GM23338 (cell line): ENCODE measurements around the gene CAPZB. TPM values are rescaled to one million over a fixed set of nuclear protein-coding genes. Genes with fewer than 3 reads are reported as not detected.

Experiments used
- ATAC-seq: fragments of 200-7000 bp; cut with Tn5 transposase; 3 replicates; pipeline ENCODE4 v1.9.1; 2020
- DNase-seq: peaks from one replicate; pipeline ENCODE4 v3.0.0-alpha.2; 2015; ENCODE audit warnings: low spot score
- H2AFZ ChIP-seq: fragments of 200-600 bp; sonication (generic); 2 replicates; pipeline ENCODE4 v1.8.0; 2016; ENCODE audit warnings: antibody characterized with exemption, mild to moderate bottlenecking, moderate library complexity
- H3F3A ChIP-seq: fragments of 200-600 bp; sonication (generic); replicated peaks from 2 replicates; pipeline ENCODE4 v1.8.0; 2017; ENCODE audit warnings: antibody characterized with exemption, mixed run types, low read depth
- H3K27ac ChIP-seq: fragments of 200-600 bp; sonication (generic); 2 replicates; pipeline ENCODE4 v1.6.1; 2016; ENCODE audit warnings: low read depth
- H3K27me3 ChIP-seq: fragments of 200-600 bp; sonication (generic); 2 replicates; pipeline ENCODE4 v1.8.0; 2016; ENCODE audit warnings: mild to moderate bottlenecking, mixed run types, moderate library complexity; ENCODE audit not compliant: insufficient read depth
- H3K36me3 ChIP-seq: fragments of 200-600 bp; sonication (generic); 2 replicates; pipeline ENCODE4 v1.8.0; 2016; ENCODE audit warnings: mild to moderate bottlenecking; ENCODE audit not compliant: insufficient read depth
- H3K4me1 ChIP-seq: fragments of 200-600 bp; sonication (generic); 2 replicates; pipeline ENCODE4 v1.8.0; 2016; ENCODE audit warnings: mild to moderate bottlenecking, moderate library complexity; ENCODE audit not compliant: insufficient read depth
- H3K4me2 ChIP-seq: fragments of 200-600 bp; sonication (generic); 2 replicates; pipeline ENCODE4 v1.7.1; 2017; ENCODE audit warnings: mixed run types
- H3K4me3 ChIP-seq: fragments of 200-600 bp; sonication (generic); 2 replicates; pipeline ENCODE4 v1.6.1; 2016; ENCODE audit warnings: mixed run types
- H3K79me2 ChIP-seq: fragments of 200-600 bp; sonication (generic); replicated peaks from 2 replicates; pipeline ENCODE4 v1.8.0; 2017; ENCODE audit warnings: mild to moderate bottlenecking; ENCODE audit not compliant: insufficient read depth
- H3K9me2 ChIP-seq: fragments of 200-600 bp; sonication (generic); 2 replicates; pipeline ENCODE4 v1.8.0; 2017; ENCODE audit not compliant: insufficient read depth
- H4K20me1 ChIP-seq: fragments of 200-600 bp; sonication (generic); replicated peaks from 2 replicates; pipeline ENCODE4 v1.8.0; 2017; ENCODE audit warnings: mild to moderate bottlenecking; ENCODE audit not compliant: insufficient read depth
- H3K27ac Mint-ChIP-seq: 2 replicates; pipeline ENCODE4 v1.8.0; 2020; ENCODE audit warnings: inconsistent platforms, mild to moderate bottlenecking, moderate library complexity, mixed read lengths
- H3K27me3 Mint-ChIP-seq: 3 replicates; pipeline ENCODE4 v1.8.0; 2022; ENCODE audit warnings: low read depth, mild to moderate bottlenecking, moderate library complexity, mixed read lengths, inconsistent platforms; ENCODE audit not compliant: insufficient read depth, poor library complexity
- H3K36me3 Mint-ChIP-seq: 3 replicates; pipeline ENCODE4 v1.8.0; 2021; ENCODE audit warnings: low read depth, mild to moderate bottlenecking, inconsistent platforms, moderate library complexity, mixed read lengths
- H3K4me1 Mint-ChIP-seq: 3 replicates; pipeline ENCODE4 v1.8.0; 2020; ENCODE audit warnings: mild to moderate bottlenecking, inconsistent platforms, mixed read lengths
- H3K4me3 Mint-ChIP-seq: 3 replicates; pipeline ENCODE4 v1.8.0; 2021; ENCODE audit warnings: moderate library complexity, mild to moderate bottlenecking, inconsistent platforms, mixed read lengths
- H3K9me3 Mint-ChIP-seq: 3 replicates; pipeline ENCODE4 v1.8.0; 2020; ENCODE audit warnings: moderate library complexity, mild to moderate bottlenecking, inconsistent platforms, mixed read lengths
- EZH2phosphoT487 ChIP-seq: fragments of 200-600 bp; sonication (generic); IDR thresholded peaks from one replicate; pipeline ENCODE4 v1.8.1; 2018; ENCODE audit warnings: antibody characterized with exemption; ENCODE audit not compliant: unreplicated experiment
- STAT1 ChIP-seq: IDR thresholded peaks from one replicate; pipeline ENCODE4 v1.6.1; 2016; ENCODE audit warnings: antibody characterized with exemption; ENCODE audit not compliant: unreplicated experiment
- polyA plus RNA-seq: library from polyadenylated mRNA; unstranded; fragments of >200 nt; fragmentation: Nextera tagmentation; extraction: Ambion mirVana; gene quantifications from 2 replicates; pipeline ENCODE4 v1.2.1, GENCODE V29; 2016
- total RNA-seq: library from RNA; depleted of rRNA; stranded (reverse); fragments of >200 nt; shearing (Covaris generic); gene quantifications from 2 replicates; pipeline ENCODE4 v1.2.3, GENCODE V29; 2014
- TF ChIP-seq, protein P1 (sequence below): fragments of 250-450 bp; sonication (Bioruptor Pico); IDR thresholded peaks from 2 replicates; pipeline ENCODE4 v1.5.0; 2020; ENCODE audit warnings: mild to moderate bottlenecking, moderate library complexity
- TF ChIP-seq, protein P2 (sequence below), 2 experiments: fragments of 200-600 bp in 1 of 2; sonication (generic) in 1 of 2; conservative IDR thresholded peaks; 2 replicates each; pipeline versions ENCODE4 v1.5.1 to v1.6.1; 2016 to 2017; ENCODE audit warnings: antibody characterized with exemption in 2 of 2, low read depth in 2 of 2, mild to moderate bottlenecking in 2 of 2, moderate library complexity in 1 of 2

CAPZB gene
- total and polyA plus RNA-seq, 2 experiments from 2014 or later = 195 to 348 TPM

DNA sequence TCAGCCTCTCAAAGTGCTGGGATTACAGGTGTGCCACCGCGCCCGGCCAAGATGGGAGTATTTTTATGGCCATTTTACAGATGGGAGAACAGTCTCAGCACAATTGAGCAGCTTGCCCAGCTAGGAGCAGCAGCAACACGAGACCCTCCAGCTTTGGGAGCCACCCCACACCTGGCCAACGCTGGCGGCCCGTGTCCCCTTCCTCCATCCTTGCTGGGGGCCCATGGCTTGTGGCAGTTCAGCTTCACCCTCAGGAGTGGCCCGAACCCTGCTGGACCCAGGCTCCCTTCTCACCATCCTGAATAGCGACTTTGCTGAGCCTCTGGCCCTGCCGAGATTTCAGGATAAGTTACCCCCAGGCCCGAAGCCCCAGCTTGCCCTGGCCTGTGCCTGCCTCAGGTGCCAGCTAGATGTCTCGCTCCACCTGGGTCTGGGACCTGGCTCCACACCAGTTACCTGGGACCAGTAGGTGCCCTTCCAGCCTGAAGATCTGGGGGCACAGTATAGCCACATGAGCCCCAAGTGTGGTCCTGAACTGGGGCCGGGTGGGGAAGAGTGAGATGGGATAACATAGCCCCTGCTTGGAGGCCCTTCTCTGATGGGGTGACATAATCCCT, 154.0 kb downstream of the CAPZB start:
- no peak overlapping the region for H3K27ac Mint-ChIP-seq
- Histone ChIP-seq H3K9me2 (no peaks in the 10 kb centered on the region), H3F3A (no peaks in the 10 kb centered on the region), H4K20me1 (no peaks in the 10 kb centered on the region; the same call in 1 of the 2 replicates), H3K27ac (no peak overlapping the region), H3K4me2 (no peak overlapping the region), H3K36me3 (no peaks in the 10 kb centered on the region), H3K27me3 (no peaks in the 10 kb centered on the region), H3K4me3 (no peak overlapping the region), H3K79me2 (no peaks in the 10 kb centered on the region), H2AFZ (no peak overlapping the region), H3K4me1 (no peaks in the 10 kb centered on the region)
- no peak overlapping the region for H3K4me3 Mint-ChIP-seq
- H3K36me3 Mint-ChIP-seq = peaks cover 7% of the 10 kb centered on the region
- no peak for DNase-seq
- peaks cover 13% of the 10 kb centered on the region for H3K27me3 Mint-ChIP-seq
- TF ChIP-seq, protein P1, sequence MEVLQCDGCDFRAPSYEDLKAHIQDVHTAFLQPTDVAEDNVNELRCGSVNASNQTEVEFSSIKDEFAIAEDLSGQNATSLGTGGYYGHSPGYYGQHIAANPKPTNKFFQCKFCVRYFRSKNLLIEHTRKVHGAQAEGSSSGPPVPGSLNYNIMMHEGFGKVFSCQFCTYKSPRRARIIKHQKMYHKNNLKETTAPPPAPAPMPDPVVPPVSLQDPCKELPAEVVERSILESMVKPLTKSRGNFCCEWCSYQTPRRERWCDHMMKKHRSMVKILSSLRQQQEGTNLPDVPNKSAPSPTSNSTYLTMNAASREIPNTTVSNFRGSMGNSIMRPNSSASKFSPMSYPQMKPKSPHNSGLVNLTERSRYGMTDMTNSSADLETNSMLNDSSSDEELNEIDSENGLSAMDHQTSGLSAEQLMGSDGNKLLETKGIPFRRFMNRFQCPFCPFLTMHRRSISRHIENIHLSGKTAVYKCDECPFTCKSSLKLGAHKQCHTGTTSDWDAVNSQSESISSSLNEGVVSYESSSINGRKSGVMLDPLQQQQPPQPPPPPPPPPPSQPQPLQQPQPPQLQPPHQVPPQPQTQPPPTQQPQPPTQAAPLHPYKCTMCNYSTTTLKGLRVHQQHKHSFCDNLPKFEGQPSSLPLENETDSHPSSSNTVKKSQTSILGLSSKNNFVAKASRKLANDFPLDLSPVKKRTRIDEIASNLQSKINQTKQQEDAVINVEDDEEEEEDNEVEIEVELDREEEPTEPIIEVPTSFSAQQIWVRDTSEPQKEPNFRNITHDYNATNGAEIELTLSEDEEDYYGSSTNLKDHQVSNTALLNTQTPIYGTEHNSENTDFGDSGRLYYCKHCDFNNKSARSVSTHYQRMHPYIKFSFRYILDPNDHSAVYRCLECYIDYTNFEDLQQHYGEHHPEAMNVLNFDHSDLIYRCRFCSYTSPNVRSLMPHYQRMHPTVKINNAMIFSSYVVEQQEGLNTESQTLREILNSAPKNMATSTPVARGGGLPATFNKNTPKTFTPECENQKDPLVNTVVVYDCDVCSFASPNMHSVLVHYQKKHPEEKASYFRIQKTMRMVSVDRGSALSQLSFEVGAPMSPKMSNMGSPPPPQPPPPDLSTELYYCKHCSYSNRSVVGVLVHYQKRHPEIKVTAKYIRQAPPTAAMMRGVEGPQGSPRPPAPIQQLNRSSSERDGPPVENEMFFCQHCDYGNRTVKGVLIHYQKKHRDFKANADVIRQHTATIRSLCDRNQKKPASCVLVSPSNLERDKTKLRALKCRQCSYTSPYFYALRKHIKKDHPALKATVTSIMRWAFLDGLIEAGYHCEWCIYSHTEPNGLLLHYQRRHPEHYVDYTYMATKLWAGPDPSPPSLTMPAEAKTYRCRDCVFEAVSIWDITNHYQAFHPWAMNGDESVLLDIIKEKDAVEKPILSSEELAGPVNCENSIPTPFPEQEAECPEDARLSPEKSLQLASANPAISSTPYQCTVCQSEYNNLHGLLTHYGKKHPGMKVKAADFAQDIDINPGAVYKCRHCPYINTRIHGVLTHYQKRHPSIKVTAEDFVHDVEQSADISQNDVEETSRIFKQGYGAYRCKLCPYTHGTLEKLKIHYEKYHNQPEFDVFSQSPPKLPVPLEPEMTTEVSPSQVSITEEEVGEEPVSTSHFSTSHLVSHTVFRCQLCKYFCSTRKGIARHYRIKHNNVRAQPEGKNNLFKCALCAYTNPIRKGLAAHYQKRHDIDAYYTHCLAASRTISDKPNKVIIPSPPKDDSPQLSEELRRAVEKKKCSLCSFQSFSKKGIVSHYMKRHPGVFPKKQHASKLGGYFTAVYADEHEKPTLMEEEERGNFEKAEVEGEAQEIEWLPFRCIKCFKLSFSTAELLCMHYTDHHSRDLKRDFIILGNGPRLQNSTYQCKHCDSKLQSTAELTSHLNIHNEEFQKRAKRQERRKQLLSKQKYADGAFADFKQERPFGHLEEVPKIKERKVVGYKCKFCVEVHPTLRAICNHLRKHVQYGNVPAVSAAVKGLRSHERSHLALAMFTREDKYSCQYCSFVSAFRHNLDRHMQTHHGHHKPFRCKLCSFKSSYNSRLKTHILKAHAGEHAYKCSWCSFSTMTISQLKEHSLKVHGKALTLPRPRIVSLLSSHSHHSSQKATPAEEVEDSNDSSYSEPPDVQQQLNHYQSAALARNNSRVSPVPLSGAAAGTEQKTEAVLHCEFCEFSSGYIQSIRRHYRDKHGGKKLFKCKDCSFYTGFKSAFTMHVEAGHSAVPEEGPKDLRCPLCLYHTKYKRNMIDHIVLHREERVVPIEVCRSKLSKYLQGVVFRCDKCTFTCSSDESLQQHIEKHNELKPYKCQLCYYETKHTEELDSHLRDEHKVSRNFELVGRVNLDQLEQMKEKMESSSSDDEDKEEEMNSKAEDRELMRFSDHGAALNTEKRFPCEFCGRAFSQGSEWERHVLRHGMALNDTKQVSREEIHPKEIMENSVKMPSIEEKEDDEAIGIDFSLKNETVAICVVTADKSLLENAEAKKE (CRISPR knock-in tag) = no peak
- TF ChIP-seq EZH2phosphoT487 (no peak), STAT1 (no peak)
- TF ChIP-seq, protein P2, sequence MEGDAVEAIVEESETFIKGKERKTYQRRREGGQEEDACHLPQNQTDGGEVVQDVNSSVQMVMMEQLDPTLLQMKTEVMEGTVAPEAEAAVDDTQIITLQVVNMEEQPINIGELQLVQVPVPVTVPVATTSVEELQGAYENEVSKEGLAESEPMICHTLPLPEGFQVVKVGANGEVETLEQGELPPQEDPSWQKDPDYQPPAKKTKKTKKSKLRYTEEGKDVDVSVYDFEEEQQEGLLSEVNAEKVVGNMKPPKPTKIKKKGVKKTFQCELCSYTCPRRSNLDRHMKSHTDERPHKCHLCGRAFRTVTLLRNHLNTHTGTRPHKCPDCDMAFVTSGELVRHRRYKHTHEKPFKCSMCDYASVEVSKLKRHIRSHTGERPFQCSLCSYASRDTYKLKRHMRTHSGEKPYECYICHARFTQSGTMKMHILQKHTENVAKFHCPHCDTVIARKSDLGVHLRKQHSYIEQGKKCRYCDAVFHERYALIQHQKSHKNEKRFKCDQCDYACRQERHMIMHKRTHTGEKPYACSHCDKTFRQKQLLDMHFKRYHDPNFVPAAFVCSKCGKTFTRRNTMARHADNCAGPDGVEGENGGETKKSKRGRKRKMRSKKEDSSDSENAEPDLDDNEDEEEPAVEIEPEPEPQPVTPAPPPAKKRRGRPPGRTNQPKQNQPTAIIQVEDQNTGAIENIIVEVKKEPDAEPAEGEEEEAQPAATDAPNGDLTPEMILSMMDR (conservative IDR thresholded peaks at IDR 0.05; ENCODE audit: low read depth in 2 of 2) = no peak
- no peaks in the 10 kb centered on the region for H3K4me1 Mint-ChIP-seq
- no peaks in the 10 kb centered on the region for H3K9me3 Mint-ChIP-seq
- no peak for ATAC-seq
